Ascending aorta (tissue), 2 donors: Measurements from ENCODE around the gene OR52R1. TPM values are rescaled to one million over a fixed set of nuclear protein-coding genes. Genes with fewer than 3 reads are reported as not detected.
"Not testable (repeated sequence)": the region's sequence is repeated elsewhere in the genome, so short reads cannot be mapped to it uniquely, and the experiment has no call there.

Experiments used
- DNase-seq, 2 donors: peaks; one replicate each; pipeline ENCODE4 v3.0.0-alpha.2; 2019; ENCODE audit warnings: low spot score in 2 of 2
- H3K27ac ChIP-seq, 2 donors: fragments of 200-600 bp; sonication (generic); one replicate each; pipeline ENCODE4 v1.5.1; 2016 to 2017; ENCODE audit warnings: mild to moderate bottlenecking in 1 of 2
- H3K27me3 ChIP-seq: fragments of 200-600 bp; sonication (generic); one replicate; pipeline ENCODE4 v1.5.1; 2017
- H3K36me3 ChIP-seq, 2 donors: fragments of 200-600 bp; sonication (generic); one replicate each; pipeline ENCODE4 v1.5.1; 2016
- H3K4me1 ChIP-seq, 2 donors: fragments of 200-600 bp; sonication (generic); one replicate each; pipeline ENCODE4 v1.5.1; 2016 to 2017; ENCODE audit warnings: mild to moderate bottlenecking in 1 of 2
- H3K4me3 ChIP-seq, 2 donors: fragments of 200-600 bp; sonication (generic); one replicate each; pipeline ENCODE4 v1.5.1; 2016 to 2017; ENCODE audit warnings: mild to moderate bottlenecking in 1 of 2
- H3K9me3 ChIP-seq, 2 donors: fragments of 200-600 bp; sonication (generic); one replicate each; pipeline ENCODE4 v1.5.1; 2016
- intact Hi-C: fragments of 100-400 bp; cut with DNase I; formaldehyde crosslinking; loops from one replicate; pipeline ENCODE4 v1.15.1; 2023
- total RNA-seq: library from RNA; depleted of rRNA; stranded (reverse); fragments of >200 nt; gene quantifications from one replicate; pipeline ENCODE4 v1.1.0, GENCODE V29; 2016
- TF ChIP-seq, protein P1 (sequence below), 3 experiments: fragments of 200-600 bp in 2 of 3; fragments of 450-650 bp in 1 of 3; sonication (generic) in 2 of 3; IDR thresholded peaks; one replicate each; pipeline ENCODE4 v1.5.1; 2016 to 2019; ENCODE audit warnings: antibody characterized with exemption in 3 of 3, mild to moderate bottlenecking in 1 of 3, moderate library complexity in 1 of 3

The OR52R1 gene
- total RNA-seq, 1 donor from 2014 or later = not detected

DNA sequence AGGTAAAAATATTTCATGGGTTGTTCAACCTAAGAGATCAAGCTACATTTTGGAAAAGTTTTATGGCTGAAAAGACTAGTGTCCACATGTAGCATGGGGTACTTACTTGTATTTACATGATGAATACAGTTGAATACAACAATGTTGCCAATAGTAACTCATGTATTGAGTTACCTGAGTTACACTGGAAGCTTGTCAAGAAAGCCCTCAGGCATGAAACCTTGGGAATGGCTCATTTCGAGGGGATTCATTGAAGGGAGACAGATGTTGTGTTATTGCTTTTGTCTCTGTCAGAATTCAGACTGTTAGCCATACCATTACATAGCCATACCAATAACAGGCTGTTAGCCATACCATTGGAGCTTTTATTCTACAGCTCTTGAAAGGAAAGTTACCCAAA lies 26.2 kb upstream of the OR52R1 start:
- no peak for DNase-seq
- H3K27ac ChIP-seq = no peak overlapping the region
- TF ChIP-seq, protein P1, sequence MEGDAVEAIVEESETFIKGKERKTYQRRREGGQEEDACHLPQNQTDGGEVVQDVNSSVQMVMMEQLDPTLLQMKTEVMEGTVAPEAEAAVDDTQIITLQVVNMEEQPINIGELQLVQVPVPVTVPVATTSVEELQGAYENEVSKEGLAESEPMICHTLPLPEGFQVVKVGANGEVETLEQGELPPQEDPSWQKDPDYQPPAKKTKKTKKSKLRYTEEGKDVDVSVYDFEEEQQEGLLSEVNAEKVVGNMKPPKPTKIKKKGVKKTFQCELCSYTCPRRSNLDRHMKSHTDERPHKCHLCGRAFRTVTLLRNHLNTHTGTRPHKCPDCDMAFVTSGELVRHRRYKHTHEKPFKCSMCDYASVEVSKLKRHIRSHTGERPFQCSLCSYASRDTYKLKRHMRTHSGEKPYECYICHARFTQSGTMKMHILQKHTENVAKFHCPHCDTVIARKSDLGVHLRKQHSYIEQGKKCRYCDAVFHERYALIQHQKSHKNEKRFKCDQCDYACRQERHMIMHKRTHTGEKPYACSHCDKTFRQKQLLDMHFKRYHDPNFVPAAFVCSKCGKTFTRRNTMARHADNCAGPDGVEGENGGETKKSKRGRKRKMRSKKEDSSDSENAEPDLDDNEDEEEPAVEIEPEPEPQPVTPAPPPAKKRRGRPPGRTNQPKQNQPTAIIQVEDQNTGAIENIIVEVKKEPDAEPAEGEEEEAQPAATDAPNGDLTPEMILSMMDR (IDR thresholded peaks at IDR 0.05) = no peak
- no peaks in the 10 kb centered on the region for H3K36me3 ChIP-seq
- H3K4me1 ChIP-seq = no peaks in the 10 kb centered on the region
- H3K9me3 ChIP-seq = no peaks in the 10 kb centered on the region
- no peak overlapping the region for H3K4me3 ChIP-seq
- intact Hi-C loops = no loop called here
- H3K27me3 ChIP-seq = no peaks in the 10 kb centered on the region

DNA sequence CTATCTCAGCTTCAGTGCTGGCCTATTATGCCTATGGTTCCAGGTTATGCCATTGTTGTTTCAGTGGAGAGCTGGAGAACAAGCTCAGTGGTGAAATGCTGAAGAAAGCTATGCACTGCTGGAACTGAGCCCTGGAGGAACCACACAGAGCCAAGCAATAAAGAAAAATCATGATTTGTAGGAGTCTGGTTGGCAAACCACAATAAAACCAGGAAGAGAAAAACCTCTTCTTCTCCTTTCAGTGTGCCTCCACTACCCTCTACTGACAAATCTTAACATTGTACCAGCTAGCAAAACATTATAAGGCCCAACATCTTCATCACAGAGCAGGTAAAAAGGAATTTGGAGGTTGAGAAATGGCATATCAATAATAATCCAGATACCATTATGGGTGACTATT lies 22.2 kb upstream of the OR52R1 start:
- H3K27ac ChIP-seq = no peak overlapping the region
- H3K9me3 ChIP-seq = no peaks in the 10 kb centered on the region
- TF ChIP-seq, protein P1 (IDR thresholded peaks at IDR 0.05) = no peak
- H3K36me3 ChIP-seq = no peaks in the 10 kb centered on the region
- no peak overlapping the region for H3K4me3 ChIP-seq
- no peaks in the 10 kb centered on the region for H3K4me1 ChIP-seq
- intact Hi-C loops = no loop called here
- no peak for DNase-seq
- H3K27me3 ChIP-seq = no peaks in the 10 kb centered on the region

DNA sequence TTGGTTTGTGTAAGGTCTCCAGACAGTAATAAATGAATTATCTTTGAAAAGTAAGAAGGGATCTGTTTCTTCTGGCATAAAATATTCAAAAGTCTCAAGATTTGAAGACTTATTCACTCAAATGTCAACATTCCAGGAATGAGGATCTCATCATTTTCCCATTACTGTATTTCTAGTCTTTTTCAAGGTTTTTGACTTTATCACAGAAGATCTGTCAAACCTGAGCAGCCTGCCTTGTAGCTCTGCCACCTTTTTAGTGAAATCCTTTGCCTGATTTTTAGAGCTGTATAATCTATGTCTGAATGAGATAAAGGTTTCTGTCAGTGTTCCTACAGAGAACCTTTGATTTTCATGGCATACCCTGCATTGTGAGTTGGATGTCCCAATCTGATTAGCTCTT lies 21.0 kb upstream of the OR52R1 start:
- Histone ChIP-seq H3K36me3 (no peaks in the 10 kb centered on the region), H3K27me3 (no peaks in the 10 kb centered on the region), H3K4me3 (no peak overlapping the region), H3K4me1 (no peaks in the 10 kb centered on the region), H3K9me3 (no peaks in the 10 kb centered on the region), H3K27ac (no peak overlapping the region)
- DNase-seq = no peak
- TF ChIP-seq, protein P1 (IDR thresholded peaks at IDR 0.05) = no peak
- intact Hi-C loops = no loop called here

DNA sequence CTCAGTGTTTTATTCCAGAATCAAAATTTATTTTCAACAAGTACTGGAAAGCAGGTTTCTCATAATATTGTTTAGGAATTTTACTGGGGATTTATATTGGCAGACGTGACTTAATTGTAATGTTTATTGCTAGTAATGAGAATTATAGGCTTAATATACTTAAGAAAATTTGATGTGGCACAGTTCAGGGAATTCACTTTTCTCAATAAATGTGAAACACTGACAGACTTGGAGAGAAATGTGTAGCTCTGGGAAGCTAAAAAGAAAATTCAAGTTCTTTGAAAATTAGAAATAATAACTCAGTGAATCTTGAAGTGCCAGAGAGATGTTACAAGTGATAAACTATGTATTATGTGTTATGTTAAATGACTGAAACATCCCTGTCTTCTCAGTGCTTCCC lies 16.8 kb upstream of the OR52R1 start, which contains the start of gene OR51F2:
OR51F2 (plus strand) TSS at position 301 of the 400 bp plus-strand sequence. CDS start 101 bp downstream, outside the sequence.
- TF ChIP-seq, protein P1 (IDR thresholded peaks at IDR 0.05) = no peak
- no peak within 1 kb of the TSS for H3K27ac ChIP-seq
- H3K36me3 ChIP-seq = no peaks in the 10 kb centered on the region
- no peaks in the 10 kb centered on the region for H3K27me3 ChIP-seq
- H3K4me3 ChIP-seq = no peak within 1 kb of the TSS
- no peaks in the 10 kb centered on the region for H3K4me1 ChIP-seq
- DNase-seq = no peak
- H3K9me3 ChIP-seq = no peaks in the 10 kb centered on the region
- intact Hi-C loops = no loop called here

DNA sequence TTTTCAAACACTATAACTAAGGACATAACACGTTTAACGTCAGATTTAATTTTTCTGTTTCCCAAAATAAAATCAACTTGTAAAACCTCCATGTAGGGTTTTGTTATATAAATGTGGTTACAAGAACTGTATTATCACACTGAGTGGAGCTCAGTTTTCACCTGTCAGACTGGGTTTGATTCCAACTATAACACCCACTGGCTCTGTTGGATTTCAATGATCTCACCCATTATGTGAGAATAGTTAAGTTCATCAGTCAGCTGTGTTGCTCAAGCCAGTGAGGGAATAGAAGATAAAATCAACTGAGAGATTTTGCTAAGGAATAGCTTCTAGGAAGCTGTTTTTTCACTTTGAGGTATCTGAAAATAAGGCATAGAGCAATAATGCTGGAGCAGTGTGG lies 5.1 kb upstream of the OR52R1 start:
- intact Hi-C loops = no loop called here
- Histone ChIP-seq H3K4me1 (no peaks in the 10 kb centered on the region), H3K27me3 (no peaks in the 10 kb centered on the region), H3K36me3 (no peaks in the 10 kb centered on the region), H3K9me3 (no peaks in the 10 kb centered on the region), H3K4me3 (no peak overlapping the region), H3K27ac (no peak overlapping the region)
- no peak for DNase-seq
- TF ChIP-seq, protein P1 (IDR thresholded peaks at IDR 0.05) = no peak

DNA sequence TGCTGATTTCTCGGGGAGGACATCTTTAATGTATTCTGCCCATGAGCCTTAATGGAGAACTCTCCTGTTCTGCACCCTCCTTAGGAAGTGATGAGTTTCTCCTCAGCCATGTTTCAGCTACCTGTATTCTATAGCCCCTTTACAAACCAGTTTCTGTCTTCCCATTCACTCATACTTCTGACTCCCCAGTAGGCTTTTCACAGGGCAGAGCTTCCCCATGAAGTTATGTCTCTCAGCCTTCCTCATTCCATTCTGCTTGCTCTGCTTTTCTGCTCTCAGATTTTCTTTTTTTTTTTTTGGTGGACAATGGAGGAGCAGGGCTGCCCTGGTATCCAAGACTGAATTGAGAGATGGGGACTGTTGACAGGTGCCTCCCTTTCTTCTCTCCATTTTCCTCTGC lies 4.3 kb upstream of the OR52R1 start:
- Histone ChIP-seq H3K36me3 (no peaks in the 10 kb centered on the region), H3K4me1 (no peaks in the 10 kb centered on the region), H3K4me3 (no peak overlapping the region), H3K27ac (no peak overlapping the region), H3K9me3 (no peaks in the 10 kb centered on the region), H3K27me3 (no peaks in the 10 kb centered on the region)
- TF ChIP-seq, protein P1 (IDR thresholded peaks at IDR 0.05) = no peak
- DNase-seq = no peak
- intact Hi-C loops = no loop called here

DNA sequence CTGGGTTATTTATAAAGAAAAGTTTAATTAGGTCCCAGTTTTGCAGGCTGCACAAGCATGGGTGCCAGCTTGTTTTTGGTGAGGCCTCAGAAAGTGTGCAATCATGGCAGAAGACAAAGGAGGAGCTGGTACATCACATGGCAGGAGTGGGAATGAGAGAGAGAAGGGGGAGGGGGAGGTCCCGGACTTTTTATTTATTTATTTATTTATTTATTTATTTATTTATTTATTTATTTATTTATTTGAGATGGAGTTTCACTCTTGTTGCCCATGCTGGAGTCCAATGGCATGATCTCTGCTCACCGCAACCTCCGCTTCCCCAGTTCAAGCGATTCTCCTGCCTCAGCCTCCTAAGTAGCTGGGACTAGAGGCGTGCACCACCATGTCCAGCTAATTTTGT lies 2.9 kb downstream of the OR52R1 start:
- DNase-seq, H3K27ac ChIP-seq, H3K4me3 ChIP-seq, H3K27me3 ChIP-seq, H3K9me3 ChIP-seq, H3K36me3 ChIP-seq, intact Hi-C loops, H3K4me1 ChIP-seq: not testable (repeated sequence)
